ENCODE measurements around the gene NCOA3. TPM values are rescaled to one million over a fixed set of nuclear protein-coding genes. Genes with fewer than 3 reads are reported as not detected.

NCOA3 gene
- total RNA-seq, 1 donor = 44.5 TPM

GRCh38 chr20:47666304-47666703, 164.6 kb downstream of the NCOA3 start:
- Histone ChIP-seq H3K4me3 (ENCODE audit: insufficient read depth, low read length) (no peak overlapping the region), H3K79me2 (ENCODE audit: insufficient read depth, low read length) (no peaks in the 10 kb centered on the region), H3K36me3 (ENCODE audit: insufficient read depth, low read length) (peaks cover 3% of the 10 kb centered on the region), H3K27me3 (ENCODE audit: insufficient read depth, low read length) (no peaks in the 10 kb centered on the region), H3K27ac (ENCODE audit: low read depth, low read length) (no peak overlapping the region), H2AFZ (ENCODE audit: low read length) (no peak overlapping the region), H3K9me3 (ENCODE audit: low read depth, low read length) (no peaks in the 10 kb centered on the region), H3K4me2 (ENCODE audit: insufficient read depth, low read length) (no peak overlapping the region), H3K4me1 (ENCODE audit: insufficient read depth, low read length) (peaks cover 3% of the 10 kb centered on the region), H4K20me1 (ENCODE audit: insufficient read depth, low read length) (peaks cover 2% of the 10 kb centered on the region)
- TF ChIP-seq, protein P1, sequence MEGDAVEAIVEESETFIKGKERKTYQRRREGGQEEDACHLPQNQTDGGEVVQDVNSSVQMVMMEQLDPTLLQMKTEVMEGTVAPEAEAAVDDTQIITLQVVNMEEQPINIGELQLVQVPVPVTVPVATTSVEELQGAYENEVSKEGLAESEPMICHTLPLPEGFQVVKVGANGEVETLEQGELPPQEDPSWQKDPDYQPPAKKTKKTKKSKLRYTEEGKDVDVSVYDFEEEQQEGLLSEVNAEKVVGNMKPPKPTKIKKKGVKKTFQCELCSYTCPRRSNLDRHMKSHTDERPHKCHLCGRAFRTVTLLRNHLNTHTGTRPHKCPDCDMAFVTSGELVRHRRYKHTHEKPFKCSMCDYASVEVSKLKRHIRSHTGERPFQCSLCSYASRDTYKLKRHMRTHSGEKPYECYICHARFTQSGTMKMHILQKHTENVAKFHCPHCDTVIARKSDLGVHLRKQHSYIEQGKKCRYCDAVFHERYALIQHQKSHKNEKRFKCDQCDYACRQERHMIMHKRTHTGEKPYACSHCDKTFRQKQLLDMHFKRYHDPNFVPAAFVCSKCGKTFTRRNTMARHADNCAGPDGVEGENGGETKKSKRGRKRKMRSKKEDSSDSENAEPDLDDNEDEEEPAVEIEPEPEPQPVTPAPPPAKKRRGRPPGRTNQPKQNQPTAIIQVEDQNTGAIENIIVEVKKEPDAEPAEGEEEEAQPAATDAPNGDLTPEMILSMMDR (IDR thresholded peaks at IDR 0.05; ENCODE audit: extremely low read depth, low read depth, low read length) = no peak
- DNase-seq (ENCODE audit: insufficient read length, low spot score, missing footprints) = peak; percentile 37

GRCh38 chr20:47667086-47667485, 165.4 kb downstream of the NCOA3 start:
- H3K4me1 ChIP-seq (ENCODE audit: insufficient read depth, low read length) = peaks cover 3% of the 10 kb centered on the region
- H4K20me1 ChIP-seq (ENCODE audit: insufficient read depth, low read length) = peaks cover 2% of the 10 kb centered on the region
- no peaks in the 10 kb centered on the region for H3K79me2 ChIP-seq (ENCODE audit: insufficient read depth, low read length)
- TF ChIP-seq, protein P1 (IDR thresholded peaks at IDR 0.05; ENCODE audit: extremely low read depth, low read depth, low read length) = no peak
- peak; percentile 53 for DNase-seq (ENCODE audit: insufficient read length, low spot score, missing footprints)
- no peak overlapping the region for H3K4me3 ChIP-seq (ENCODE audit: insufficient read depth, low read length)
- H3K27me3 ChIP-seq (ENCODE audit: insufficient read depth, low read length) = no peaks in the 10 kb centered on the region
- H3K36me3 ChIP-seq (ENCODE audit: insufficient read depth, low read length) = no peaks in the 10 kb centered on the region
- no peak overlapping the region for H3K27ac ChIP-seq (ENCODE audit: low read depth, low read length)
- no peaks in the 10 kb centered on the region for H3K9me3 ChIP-seq (ENCODE audit: low read depth, low read length)
- H3K4me2 ChIP-seq (ENCODE audit: insufficient read depth, low read length) = no peak overlapping the region
- H2AFZ ChIP-seq (ENCODE audit: low read length) = no peak overlapping the region

DNA sequence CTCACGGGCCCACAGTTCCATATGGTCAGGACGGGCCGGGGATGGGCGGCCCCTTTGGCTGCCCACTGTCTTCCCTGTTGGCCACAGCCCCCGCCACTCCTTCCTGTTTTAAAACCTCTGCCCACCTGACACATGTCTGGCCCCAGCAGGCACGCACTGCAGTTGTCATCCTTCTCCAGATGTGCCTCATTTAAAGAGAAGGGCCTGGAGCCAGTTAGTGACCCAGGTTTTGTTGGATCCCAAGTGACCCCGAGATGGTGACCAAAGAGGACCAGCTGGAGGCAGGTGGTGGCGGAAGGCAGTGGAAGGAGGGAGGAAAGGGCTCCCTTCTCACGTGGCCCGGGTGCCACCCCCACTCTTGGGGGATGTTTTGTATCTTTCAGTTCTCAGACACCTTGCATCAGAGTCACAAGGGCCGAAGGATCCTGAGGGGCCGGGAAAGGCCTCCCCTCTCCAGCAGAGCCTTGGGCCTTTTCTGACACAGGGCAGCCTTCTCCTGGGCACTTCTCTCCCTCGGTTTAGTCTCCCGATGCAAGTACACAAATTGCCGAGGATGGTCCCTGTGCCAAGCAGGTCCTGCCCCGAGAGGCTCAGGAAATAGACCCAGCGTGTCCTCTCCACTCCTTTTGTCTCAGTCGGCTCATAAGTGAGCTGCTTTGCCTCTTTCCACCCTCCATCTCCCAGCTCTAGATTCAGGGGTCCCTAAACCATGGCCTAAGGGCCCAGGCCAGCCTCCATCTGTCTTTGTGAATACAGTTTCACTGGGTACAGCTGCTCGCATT, 166.0 kb downstream of the NCOA3 start:
- H4K20me1 ChIP-seq (ENCODE audit: insufficient read depth, low read length) = peaks cover 2% of the 10 kb centered on the region
- no peak overlapping the region for H3K4me2 ChIP-seq (ENCODE audit: insufficient read depth, low read length)
- H3K4me1 ChIP-seq (ENCODE audit: insufficient read depth, low read length) = peaks cover 3% of the 10 kb centered on the region
- H3K9me3 ChIP-seq (ENCODE audit: low read depth, low read length) = no peaks in the 10 kb centered on the region
- no peak overlapping the region for H2AFZ ChIP-seq (ENCODE audit: low read length)
- TF ChIP-seq, protein P1 (IDR thresholded peaks at IDR 0.05; ENCODE audit: extremely low read depth, low read depth, low read length) = no peak
- no peak overlapping the region for H3K27ac ChIP-seq (ENCODE audit: low read depth, low read length)
- H3K79me2 ChIP-seq (ENCODE audit: insufficient read depth, low read length) = no peaks in the 10 kb centered on the region
- peak; percentile 65 for DNase-seq (ENCODE audit: insufficient read length, low spot score, missing footprints)
- H3K4me3 ChIP-seq (ENCODE audit: insufficient read depth, low read length) = no peak overlapping the region
- no peaks in the 10 kb centered on the region for H3K36me3 ChIP-seq (ENCODE audit: insufficient read depth, low read length)
- no peaks in the 10 kb centered on the region for H3K27me3 ChIP-seq (ENCODE audit: insufficient read depth, low read length)

DNA sequence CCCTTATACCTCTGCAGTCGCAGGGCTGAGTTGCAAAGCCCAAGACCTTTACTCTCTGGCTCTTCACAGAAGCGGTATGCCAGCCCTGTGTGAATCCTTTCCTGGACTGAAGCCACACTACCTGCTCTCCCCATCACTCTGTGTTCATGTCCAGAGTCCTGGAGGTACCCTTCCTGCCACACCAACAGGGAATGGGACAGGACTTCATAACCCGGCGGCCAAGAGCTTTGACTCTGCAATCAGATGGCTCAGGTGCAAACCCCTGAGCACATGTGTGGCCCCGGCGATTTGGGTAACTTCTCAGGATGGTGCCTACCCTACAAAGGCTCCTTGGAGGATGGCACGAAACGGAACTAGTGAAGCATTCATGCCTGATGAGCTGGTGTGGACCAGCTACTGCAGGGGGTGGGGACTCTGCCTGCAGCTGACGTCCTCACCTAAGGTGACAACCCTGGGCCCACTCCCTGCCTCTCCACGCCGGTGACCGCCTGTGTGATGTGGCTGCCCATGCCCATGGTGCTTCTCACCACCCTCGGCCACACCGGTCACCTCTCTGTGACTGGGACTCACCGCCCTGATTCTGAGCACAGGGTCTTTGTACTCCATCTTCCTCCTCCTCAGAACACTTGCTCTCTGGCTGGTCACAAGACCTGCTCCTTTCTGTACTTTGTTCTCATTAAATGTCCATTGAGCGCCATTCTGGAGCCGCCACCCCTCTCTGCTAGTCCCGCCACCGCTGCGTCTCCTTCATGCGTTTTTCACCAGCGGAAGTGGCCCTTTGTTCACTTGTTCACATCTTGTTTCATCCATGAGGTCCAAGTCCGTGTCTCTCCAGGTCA, 166.8 kb downstream of the NCOA3 start:
- peaks cover 2% of the 10 kb centered on the region for H4K20me1 ChIP-seq (ENCODE audit: insufficient read depth, low read length)
- H2AFZ ChIP-seq (ENCODE audit: low read length) = no peak overlapping the region

More for the DNA sequence above, 166.8 kb downstream of the NCOA3 start:
- no peak overlapping the region for H3K4me2 ChIP-seq (ENCODE audit: insufficient read depth, low read length)
- H3K79me2 ChIP-seq (ENCODE audit: insufficient read depth, low read length) = no peaks in the 10 kb centered on the region
- no peaks in the 10 kb centered on the region for H3K9me3 ChIP-seq (ENCODE audit: low read depth, low read length)
- TF ChIP-seq, protein P1 (IDR thresholded peaks at IDR 0.05; ENCODE audit: extremely low read depth, low read depth, low read length) = no peak
- no peaks in the 10 kb centered on the region for H3K27me3 ChIP-seq (ENCODE audit: insufficient read depth, low read length)
- no peak overlapping the region for H3K4me3 ChIP-seq (ENCODE audit: insufficient read depth, low read length)
- peak; percentile 83 for DNase-seq (ENCODE audit: insufficient read length, low spot score, missing footprints)
- no peaks in the 10 kb centered on the region for H3K4me1 ChIP-seq (ENCODE audit: insufficient read depth, low read length)
- H3K27ac ChIP-seq (ENCODE audit: low read depth, low read length) = no peak overlapping the region
- H3K36me3 ChIP-seq (ENCODE audit: insufficient read depth, low read length) = no peaks in the 10 kb centered on the region

All from osteoblast (primary cell).